Measurements from ENCODE around the gene AMPD1. TPM values are rescaled to one million over a fixed set of nuclear protein-coding genes. Genes with fewer than 3 reads are reported as not detected.

The AMPD1 gene
- total and polyA plus RNA-seq, 2 of the 13 experiments (the other 11 are each of a cell fraction or from before 2014, with no cell fraction given), result not detected

- TF ChIP-seq UBTF (CRISPR knock-in tag; IDR thresholded peaks at IDR 0.05) (peak; percentile 37; the same call in 1 of the 2 replicates), SNAPC2 (CRISPR knock-in tag; IDR thresholded peaks at IDR 0.05) (no peak), ZBED4 (CRISPR knock-in tag; IDR thresholded peaks at IDR 0.05; ENCODE audit: borderline replicate concordance) (peak; percentile 55; the same call in 1 of the 2 replicates), TCF12 (IDR thresholded peaks at IDR 0.05) (no peak), TCF12 (CRISPR knock-in tag; IDR thresholded peaks at IDR 0.05) (no peak), PRDM10 (CRISPR knock-in tag; IDR thresholded peaks at IDR 0.05; ENCODE audit: low read depth) (peak; percentile 83; the same call in 1 of the 2 replicates), CREM (IDR thresholded peaks at IDR 0.05) (peak; percentile 95), CREM (CRISPR knock-in tag; IDR thresholded peaks at IDR 0.05) (peak; percentile 79), NRL (CRISPR knock-in tag; IDR thresholded peaks at IDR 0.05; ENCODE audit: borderline replicate concordance) (peak; percentile 28; the same call in 1 of the 2 replicates), RBM39 (IDR thresholded peaks at IDR 0.05; ENCODE audit: low read depth, low read length, poor library complexity, severe bottlenecking) (peak; percentile 59), RFXAP (CRISPR knock-in tag; IDR thresholded peaks at IDR 0.05; ENCODE audit: borderline replicate concordance) (0 out of 2 replicates have a peak, but pooled peaks have one; percentile 38), MZF1 (CRISPR knock-in tag; IDR thresholded peaks at IDR 0.05; ENCODE audit: borderline replicate concordance) (no peak), E2F1 (CRISPR knock-in tag; IDR thresholded peaks at IDR 0.05) (peak; percentile 39; the same call in 1 of the 2 replicates)
- TF ChIP-seq, protein P1, sequence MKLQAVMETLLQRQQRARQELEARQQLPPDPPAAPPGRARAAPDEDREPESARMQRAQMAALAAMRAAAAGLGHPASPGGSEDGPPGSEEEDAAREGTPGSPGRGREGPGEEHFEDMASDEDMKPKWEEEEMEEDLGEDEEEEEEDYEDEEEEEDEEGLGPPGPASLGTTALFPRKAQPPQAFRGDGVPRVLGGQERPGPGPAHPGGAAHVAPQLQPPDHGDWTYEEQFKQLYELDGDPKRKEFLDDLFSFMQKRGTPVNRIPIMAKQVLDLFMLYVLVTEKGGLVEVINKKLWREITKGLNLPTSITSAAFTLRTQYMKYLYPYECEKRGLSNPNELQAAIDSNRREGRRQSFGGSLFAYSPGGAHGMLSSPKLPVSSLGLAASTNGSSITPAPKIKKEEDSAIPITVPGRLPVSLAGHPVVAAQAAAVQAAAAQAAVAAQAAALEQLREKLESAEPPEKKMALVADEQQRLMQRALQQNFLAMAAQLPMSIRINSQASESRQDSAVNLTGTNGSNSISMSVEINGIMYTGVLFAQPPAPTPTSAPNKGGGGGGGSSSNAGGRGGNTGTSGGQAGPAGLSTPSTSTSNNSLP (IDR thresholded peaks at IDR 0.05; ENCODE audit: low read depth, low read length), result peak; percentile 49; the same call in 1 of the 2 replicates
These were observed 21.2 kb upstream of the AMPD1 start, which contains the start of gene NRAS (continued) for GRCh38 chr1:114716304-114717170.
